HG02610 (cell line): ENCODE data around the gene TBC1D17.

Source experiments
- ATAC-seq: cut with Tn5 transposase; IDR thresholded peaks from one replicate; pipeline ENCODE4 v1.9.1; 2021; ENCODE audit warnings: mild to moderate bottlenecking, moderate library complexity; ENCODE audit not compliant: unreplicated experiment

The TBC1D17 gene

GRCh38 chr19:49860336-49861102 lies 17.0 kb upstream of the TBC1D17 start:
- ATAC-seq, result no peak

GRCh38 chr19:49861107-49861506 lies 16.4 kb upstream of the TBC1D17 start:
- ATAC-seq, result no peak

GRCh38 chr19:49861541-49862378 lies 15.7 kb upstream of the TBC1D17 start:
- ATAC-seq, result no peak

GRCh38 chr19:49862391-49863253 lies 14.9 kb upstream of the TBC1D17 start:
- no peak for ATAC-seq

- no peak for ATAC-seq
Measured at GRCh38 chr19:49863254-49863934, 14.1 kb upstream of the TBC1D17 start.

GRCh38 chr19:49863935-49864320 lies 13.6 kb upstream of the TBC1D17 start:
- no peak for ATAC-seq

- ATAC-seq, result no peak
Measured at GRCh38 chr19:49864890-49865289, 12.6 kb upstream of the TBC1D17 start.

- peak; percentile 35 for ATAC-seq
Measured at GRCh38 chr19:49866933-49867782, 10.3 kb upstream of the TBC1D17 start, which contains the start of gene PNKP. TSS of gene PNKP (minus strand) at chr19:49867576. CDS start at chr19:49867204, 372 bp downstream.

GRCh38 chr19:49869009-49869483 lies 8.5 kb upstream of the TBC1D17 start:
- peak; percentile 11 for ATAC-seq

GRCh38 chr19:49869484-49870308 lies 7.8 kb upstream of the TBC1D17 start:
- peak; percentile 75 for ATAC-seq

- ATAC-seq, result no peak
Measured at GRCh38 chr19:49870309-49870901, 7.1 kb upstream of the TBC1D17 start.

GRCh38 chr19:49871349-49871985 lies 6.0 kb upstream of the TBC1D17 start:
- no peak for ATAC-seq

- no peak for ATAC-seq
Measured at GRCh38 chr19:49872245-49873128, 5.0 kb upstream of the TBC1D17 start.

- ATAC-seq, result no peak
Measured at GRCh38 chr19:49873129-49873521, 4.4 kb upstream of the TBC1D17 start.

- ATAC-seq, result no peak
Measured at GRCh38 chr19:49873834-49874233, 3.7 kb upstream of the TBC1D17 start.

GRCh38 chr19:49874503-49875157 lies 2.9 kb upstream of the TBC1D17 start:
- ATAC-seq, result no peak
